ENCODE data around the gene DLL4. TPM values are rescaled to one million over a fixed set of nuclear protein-coding genes. Genes with fewer than 3 reads are reported as not detected.
"Not testable (repeated sequence)": the region's sequence is repeated elsewhere in the genome, so short reads cannot be mapped to it uniquely, and the experiment has no call there.

Gene DLL4
- total and polyA plus RNA-seq, 7 donors = 4.0 to 13.1 (median 7.2) TPM

GRCh38 chr15:40960925-40961324 lies 31.8 kb downstream of the DLL4 start:
- WGBS, 3 donors = 83 to 92% (median 89%) methylated on average over 9 to 11 of the region's 11 CpGs
- no peak for TF ChIP-seq CTCF (IDR thresholded peaks at IDR 0.05)
- Histone ChIP-seq H3K4me3 (no peak overlapping the region), H3K36me3 (ENCODE audit: insufficient read depth in 1 of 2, low read depth in 1 of 2) (no peaks in the 10 kb centered on the region), H3K27ac (no peak overlapping the region), H3K9me3 (no peaks in the 10 kb centered on the region), H3K4me1 (peaks cover 23% of the 10 kb centered on the region), H3K27me3 (ENCODE audit: insufficient read depth in 3 of 3, low read length in 2 of 3) (no peaks in the 10 kb centered on the region)
- intact Hi-C loops (cut with DNase I) = no loop called here
- ATAC-seq (no peak), DNase-seq (no peak)

GRCh38 chr15:40961740-40962139 lies 32.6 kb downstream of the DLL4 start:
- 91 to 98% (median 95%) methylated on average over 14 to 25 of the region's 25 CpGs for WGBS, 3 donors
- H3K9me3 ChIP-seq; H3K27ac ChIP-seq; H3K27me3 ChIP-seq (ENCODE audit: insufficient read depth in 3 of 3, low read length in 2 of 3); H3K4me3 ChIP-seq; H3K36me3 ChIP-seq (ENCODE audit: insufficient read depth in 1 of 2, low read depth in 1 of 2); intact Hi-C loops (cut with DNase I); DNase-seq; ATAC-seq: not testable (repeated sequence)
- peaks cover 28% of the 10 kb centered on the region for H3K4me1 ChIP-seq

- H3K36me3 ChIP-seq (ENCODE audit: insufficient read depth in 1 of 2, low read depth in 1 of 2); intact Hi-C loops (cut with DNase I); H3K27ac ChIP-seq; ATAC-seq; DNase-seq; H3K9me3 ChIP-seq; H3K27me3 ChIP-seq (ENCODE audit: insufficient read depth in 3 of 3, low read length in 2 of 3); H3K4me3 ChIP-seq: not testable (repeated sequence)
- WGBS, 3 donors = 94 to 97% (median 96%) methylated on average over 14 of the region's 14 CpGs
- H3K4me1 ChIP-seq = peaks cover 26% of the 10 kb centered on the region
These were observed 33.2 kb downstream of the DLL4 start for GRCh38 chr15:40962317-40962716.

GRCh38 chr15:40963201-40963600 lies 34.1 kb downstream of the DLL4 start:
- Histone ChIP-seq H3K27me3 (ENCODE audit: insufficient read depth in 3 of 3, low read length in 2 of 3) (no peaks in the 10 kb centered on the region), H3K9me3 (no peaks in the 10 kb centered on the region), H3K36me3 (ENCODE audit: insufficient read depth in 1 of 2, low read depth in 1 of 2) (no peaks in the 10 kb centered on the region), H3K27ac (no peak overlapping the region), H3K4me1 (peaks cover 25% of the 10 kb centered on the region), H3K4me3 (no peak overlapping the region)
- ATAC-seq = no peak
- intact Hi-C loops (cut with DNase I) = no loop called here
- no peak for TF ChIP-seq CTCF (IDR thresholded peaks at IDR 0.05)
- WGBS, 3 donors = 87 to 91% (median 89%) methylated on average over 12 of the region's 12 CpGs
- no peak for DNase-seq

GRCh38 chr15:40964006-40964405 lies 34.9 kb downstream of the DLL4 start:
- H3K4me1 ChIP-seq = peaks cover 17% of the 10 kb centered on the region
- H3K36me3 ChIP-seq (ENCODE audit: insufficient read depth in 1 of 2, low read depth in 1 of 2) = no peaks in the 10 kb centered on the region
- 81 to 88% (median 83%) methylated on average over 6 to 8 of the region's 8 CpGs for WGBS, 3 donors
- ATAC-seq = no peak
- intact Hi-C loops (cut with DNase I) = no loop called here
- TF ChIP-seq CTCF (IDR thresholded peaks at IDR 0.05) = no peak
- H3K9me3 ChIP-seq = no peaks in the 10 kb centered on the region
- no peak overlapping the region for H3K4me3 ChIP-seq
- DNase-seq = no peak
- no peaks in the 10 kb centered on the region for H3K27me3 ChIP-seq (ENCODE audit: insufficient read depth in 3 of 3, low read length in 2 of 3)
- no peak overlapping the region for H3K27ac ChIP-seq

- WGBS, 3 donors = 83 to 88% (median 85%) methylated on average over 13 of the region's 13 CpGs
- intact Hi-C loops (cut with DNase I) = loop anchor here in 1 of 2 donors (5.0 kb wide), 1 partner anchor 38 kb away; no protein-coding TSS in a partner anchor
- H3K27ac ChIP-seq = no peak overlapping the region
These were observed 35.5 kb downstream of the DLL4 start for GRCh38 chr15:40964634-40965033.

More at GRCh38 chr15:40964634-40965033, 35.5 kb downstream of the DLL4 start:
- ATAC-seq = no peak
- H3K27me3 ChIP-seq (ENCODE audit: insufficient read depth in 3 of 3, low read length in 2 of 3) = no peaks in the 10 kb centered on the region
- no peaks in the 10 kb centered on the region for H3K36me3 ChIP-seq (ENCODE audit: insufficient read depth in 1 of 2, low read depth in 1 of 2)
- no peaks in the 10 kb centered on the region for H3K9me3 ChIP-seq
- no peak for TF ChIP-seq CTCF (IDR thresholded peaks at IDR 0.05)
- DNase-seq = no peak
- H3K4me1 ChIP-seq = peaks cover 16% of the 10 kb centered on the region
- H3K4me3 ChIP-seq = no peak overlapping the region
